ENCODE measurements around the gene MUC3A.
"Not testable (repeated sequence)": the region's sequence is repeated elsewhere in the genome, so short reads cannot be mapped to it uniquely, and the experiment has no call there.

MUC3A gene

GRCh38 chr7:100911484-100911883 is 37.9 kb upstream of the MUC3A start:
- no peak for DNase-seq (ENCODE audit: low read depth)
- no peak overlapping the region for H3K4me3 ChIP-seq (ENCODE audit: low read depth, low read length)
- TF ChIP-seq POLR2A (IDR thresholded peaks at IDR 0.05; ENCODE audit: extremely low read depth, insufficient read length) (no peak), MYC (IDR thresholded peaks at IDR 0.05; ENCODE audit: low read depth, low read length) (no peak), MAX (IDR thresholded peaks at IDR 0.05; ENCODE audit: low read depth, low read length) (no peak), CTCF (IDR thresholded peaks at IDR 0.05; ENCODE audit: low read depth, low read length) (no peak)

- TF ChIP-seq MYC (IDR thresholded peaks at IDR 0.05; ENCODE audit: low read depth, low read length) (no peak), POLR2A (IDR thresholded peaks at IDR 0.05; ENCODE audit: extremely low read depth, insufficient read length) (no peak), CTCF (IDR thresholded peaks at IDR 0.05; ENCODE audit: low read depth, low read length) (no peak), MAX (IDR thresholded peaks at IDR 0.05; ENCODE audit: low read depth, low read length) (no peak)
- no peak for DNase-seq (ENCODE audit: low read depth)
Measured at GRCh38 chr7:100914208-100914878, 35.0 kb upstream of the MUC3A start.

GRCh38 chr7:100914879-100915447 is 34.4 kb upstream of the MUC3A start:
- no peak for TF ChIP-seq MAX (IDR thresholded peaks at IDR 0.05; ENCODE audit: low read depth, low read length)
- no peak for TF ChIP-seq CTCF (IDR thresholded peaks at IDR 0.05; ENCODE audit: low read depth, low read length)
- no peak for TF ChIP-seq POLR2A (IDR thresholded peaks at IDR 0.05; ENCODE audit: extremely low read depth, insufficient read length)
- no peak for TF ChIP-seq MYC (IDR thresholded peaks at IDR 0.05; ENCODE audit: low read depth, low read length)
- DNase-seq (ENCODE audit: low read depth), result no peak
- no peak overlapping the region for H3K4me3 ChIP-seq (ENCODE audit: low read depth, low read length)

More at GRCh38 chr7:100914208-100914878, 35.0 kb upstream of the MUC3A start:
- no peak overlapping the region for H3K4me3 ChIP-seq (ENCODE audit: low read depth, low read length)

- not testable (repeated sequence) for DNase-seq (ENCODE audit: low read depth); H3K4me3 ChIP-seq (ENCODE audit: low read depth, low read length)
Measured at GRCh38 chr7:100919335-100919734, 30.0 kb upstream of the MUC3A start.

- H3K4me3 ChIP-seq (ENCODE audit: low read depth, low read length); DNase-seq (ENCODE audit: low read depth): not testable (repeated sequence)
Measured at GRCh38 chr7:100919779-100920437, 29.4 kb upstream of the MUC3A start.

GRCh38 chr7:100921039-100921438 is 28.3 kb upstream of the MUC3A start:
- TF ChIP-seq CTCF (IDR thresholded peaks at IDR 0.05; ENCODE audit: low read depth, low read length) (no peak), MAX (IDR thresholded peaks at IDR 0.05; ENCODE audit: low read depth, low read length) (no peak), POLR2A (IDR thresholded peaks at IDR 0.05; ENCODE audit: extremely low read depth, insufficient read length) (no peak), MYC (IDR thresholded peaks at IDR 0.05; ENCODE audit: low read depth, low read length) (no peak)
- H3K4me3 ChIP-seq (ENCODE audit: low read depth, low read length), result no peak overlapping the region
- DNase-seq (ENCODE audit: low read depth), result no peak

GRCh38 chr7:100923616-100924015 is 25.7 kb upstream of the MUC3A start:
- not testable (repeated sequence) for H3K4me3 ChIP-seq (ENCODE audit: low read depth, low read length); DNase-seq (ENCODE audit: low read depth)

Measured in NB4 (cell line).